HG03135 (cell line): ENCODE measurements around the gene RASGEF1C.
"Not testable (repeated sequence)": the region's sequence is repeated elsewhere in the genome, so short reads cannot be mapped to it uniquely, and the experiment has no call there.

Experiments used
- ATAC-seq: cut with Tn5 transposase; IDR thresholded peaks from one replicate; pipeline ENCODE4 v1.9.1; 2021; ENCODE audit warnings: mild to moderate bottlenecking, moderate library complexity; ENCODE audit not compliant: unreplicated experiment

The RASGEF1C gene

GRCh38 chr5:180104168-180104530 is 104.9 kb downstream of the RASGEF1C start:
- ATAC-seq: no peak

DNA sequence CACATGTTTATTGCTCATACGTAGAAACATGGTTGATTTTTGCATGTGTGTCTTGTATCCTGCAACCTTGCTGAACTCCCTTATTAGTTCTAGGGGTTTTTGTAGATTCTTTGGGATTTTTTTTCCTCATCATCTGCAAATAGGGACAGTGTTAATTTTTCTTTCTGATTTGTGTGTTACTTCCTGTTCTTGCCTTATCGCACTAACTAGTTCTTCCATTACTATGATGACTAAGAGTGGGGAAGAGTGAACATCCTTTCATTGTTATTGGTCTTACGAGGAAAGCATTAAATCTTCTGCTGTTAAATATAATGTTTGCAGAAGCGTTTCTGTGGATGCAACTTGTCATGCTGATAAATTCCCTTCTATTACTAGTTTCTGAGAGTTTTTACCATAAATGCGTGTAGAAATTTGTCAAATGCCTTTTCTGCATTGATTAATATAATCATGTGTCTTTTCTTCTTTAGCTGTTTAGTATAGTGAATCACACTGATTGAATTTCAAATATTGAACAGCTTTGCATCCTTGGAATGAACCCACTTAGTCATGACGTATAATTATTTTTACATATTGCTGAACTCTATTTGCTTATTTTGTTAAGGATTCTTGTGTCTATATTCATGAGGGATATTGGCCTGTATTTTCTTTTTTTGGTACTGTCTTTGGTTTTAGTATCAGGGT is 105.4 kb downstream of the RASGEF1C start:
- no peak for ATAC-seq

- ATAC-seq: no peak
Observed at GRCh38 chr5:180102636-180103035, 106.4 kb downstream of the RASGEF1C start.

DNA sequence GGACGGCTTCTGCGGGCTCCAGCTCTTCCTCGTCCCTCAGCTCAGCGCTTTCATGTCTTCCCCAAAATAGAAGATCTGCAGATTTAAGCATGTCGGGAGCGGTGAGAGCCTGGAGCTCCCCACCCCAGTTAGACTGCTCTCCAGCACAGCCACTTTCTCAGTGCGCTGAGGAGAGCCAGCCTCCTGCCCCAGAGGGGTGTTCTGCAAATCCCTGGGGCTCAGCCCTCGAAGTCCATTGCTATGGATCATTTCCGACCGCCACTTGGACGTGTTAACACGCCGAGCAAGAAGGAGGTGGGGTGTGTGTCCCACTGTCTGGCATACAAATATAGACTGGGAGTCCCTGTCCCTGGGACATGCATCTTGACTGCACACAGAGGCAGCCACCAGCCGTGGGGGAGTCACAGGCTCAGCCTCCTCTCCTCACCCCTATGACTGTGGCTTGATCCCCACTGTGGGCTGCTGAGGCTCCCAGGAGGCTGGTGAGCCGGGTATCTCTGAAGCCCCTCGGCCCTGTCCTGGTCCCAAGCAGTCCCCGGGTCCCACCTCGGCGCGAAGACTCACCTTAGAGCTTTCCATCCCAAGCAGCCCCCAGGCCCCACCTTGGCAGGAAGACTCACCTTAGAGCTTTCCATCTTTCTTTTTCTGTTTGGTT is 107.4 kb downstream of the RASGEF1C start:
- ATAC-seq: no peak

- ATAC-seq: no peak
Observed at GRCh38 chr5:180100621-180101450, 108.2 kb downstream of the RASGEF1C start.

DNA sequence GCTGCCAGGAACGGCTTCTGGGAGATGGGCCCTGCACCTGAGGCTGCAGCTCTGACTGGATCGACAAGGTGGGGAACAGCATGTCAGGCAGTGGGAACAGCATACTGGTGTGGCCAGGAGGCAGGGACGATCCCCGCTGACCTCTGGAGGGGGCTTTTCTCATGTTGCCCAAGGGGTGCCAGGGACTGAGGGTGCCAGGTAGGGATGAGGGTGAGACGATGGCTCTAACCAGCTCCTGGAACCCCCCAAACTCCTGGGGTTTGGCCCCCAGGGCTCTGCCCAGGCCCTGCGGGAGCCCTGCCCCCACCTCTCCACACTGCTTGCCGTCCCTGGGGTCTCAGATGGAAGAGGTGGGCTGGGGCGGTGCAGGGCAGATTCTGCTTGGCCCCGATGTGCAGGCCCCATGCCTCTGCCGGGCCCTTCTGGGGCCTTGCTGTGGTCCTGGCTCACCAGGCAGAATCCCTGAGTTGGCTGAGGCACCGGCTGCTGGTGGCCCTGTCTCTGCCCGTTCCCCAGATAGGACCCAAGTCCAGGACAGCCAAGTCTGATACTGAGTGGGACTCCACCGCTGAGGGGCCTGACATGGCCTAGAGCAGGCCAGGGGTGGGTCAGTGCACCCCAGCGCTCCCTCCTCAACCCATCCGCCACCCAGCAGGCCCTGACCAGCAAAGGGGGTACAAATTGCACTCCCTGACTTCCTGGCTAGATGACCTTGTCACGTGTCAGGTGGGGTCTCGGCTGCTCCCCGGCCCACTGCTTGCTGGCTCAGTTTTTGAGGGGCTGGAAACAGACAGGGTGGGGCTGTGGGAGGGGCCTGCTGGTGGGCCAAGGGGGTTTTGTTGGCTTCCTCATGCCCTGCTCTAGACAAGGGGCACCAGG is 109.0 kb downstream of the RASGEF1C start:
- ATAC-seq: no peak

DNA sequence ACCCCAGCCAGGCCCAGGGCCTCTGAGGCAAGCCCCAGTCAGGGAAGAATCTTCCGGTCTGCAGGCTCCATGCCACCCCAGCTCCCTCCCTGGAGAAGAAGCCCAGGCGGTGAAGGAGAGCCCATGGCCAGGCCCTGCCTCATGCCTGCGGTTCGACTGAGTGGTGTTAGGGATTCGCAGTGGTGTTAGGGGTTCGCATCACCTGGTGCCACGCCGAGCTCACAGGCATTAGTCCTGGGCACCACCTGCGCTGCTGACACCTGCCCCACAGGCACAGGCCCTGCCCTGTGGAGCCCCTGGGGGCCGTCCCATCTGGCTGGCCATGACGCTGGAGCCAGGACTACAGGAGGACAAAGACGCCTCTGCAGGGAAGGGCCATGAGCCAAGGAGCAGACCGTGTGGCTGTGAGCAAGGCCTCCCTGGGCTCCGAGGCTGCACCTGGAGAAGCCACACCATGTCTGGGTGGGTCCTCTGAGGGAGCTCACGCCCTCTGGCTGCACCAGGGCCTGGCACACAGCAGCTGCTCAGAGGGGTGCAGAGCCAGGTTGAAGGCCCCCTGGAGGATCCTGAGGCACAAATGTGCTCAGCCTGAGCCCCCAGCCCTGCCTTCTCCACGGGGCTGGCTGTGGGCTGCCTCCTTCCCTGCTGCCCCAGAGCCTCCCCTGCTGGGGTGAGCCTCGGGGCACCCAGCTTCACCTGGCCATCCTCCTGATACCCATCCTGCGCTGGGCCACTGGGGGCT is 109.8 kb downstream of the RASGEF1C start:
- no peak for ATAC-seq

DNA sequence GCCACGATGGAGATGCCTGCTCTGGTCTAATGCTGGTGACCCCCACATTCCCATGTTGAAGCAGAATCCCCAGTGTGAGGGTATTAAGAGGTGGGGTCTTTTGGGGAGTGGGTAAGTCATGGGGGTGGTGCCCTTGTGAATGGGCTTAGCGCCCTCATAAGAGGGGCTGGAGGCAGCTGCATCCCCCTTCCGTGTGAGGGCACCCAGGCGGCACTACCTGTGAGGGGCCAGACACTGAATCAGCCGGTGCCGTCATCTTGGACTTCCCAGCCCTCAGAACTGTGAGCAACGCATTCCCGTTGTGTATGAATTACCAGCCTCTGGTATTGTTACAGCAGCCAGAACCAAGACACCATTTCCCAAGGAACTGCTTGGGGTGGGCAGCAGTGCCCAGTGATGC is 110.5 kb downstream of the RASGEF1C start:
- ATAC-seq: no peak

DNA sequence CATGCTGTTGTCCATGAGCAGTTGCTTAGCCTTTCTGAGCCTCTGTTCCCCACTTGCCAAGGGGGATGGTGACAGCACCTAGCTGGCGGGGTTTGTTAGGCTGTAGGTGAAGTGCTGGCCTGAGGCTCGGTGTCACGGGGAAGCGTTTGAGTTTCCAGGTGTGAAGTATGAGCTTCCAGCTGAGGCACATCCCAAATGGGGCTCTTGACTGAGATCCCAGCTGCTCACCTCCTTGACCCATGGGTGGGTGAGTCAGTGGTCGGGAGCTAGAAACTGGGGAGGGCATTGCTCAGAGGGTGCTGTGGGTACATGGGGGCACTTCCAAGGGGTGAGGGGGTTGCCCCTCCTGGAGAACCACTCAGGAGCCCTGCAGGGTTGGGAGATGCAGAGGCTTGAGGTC is 111.1 kb downstream of the RASGEF1C start:
- ATAC-seq: no peak

- ATAC-seq: no peak
Observed at GRCh38 chr5:180097163-180097894, 111.7 kb downstream of the RASGEF1C start.

GRCh38 chr5:180096616-180097015 is 112.4 kb downstream of the RASGEF1C start:
- no peak for ATAC-seq

GRCh38 chr5:180095545-180095944 is 113.5 kb downstream of the RASGEF1C start:
- no peak for ATAC-seq

DNA sequence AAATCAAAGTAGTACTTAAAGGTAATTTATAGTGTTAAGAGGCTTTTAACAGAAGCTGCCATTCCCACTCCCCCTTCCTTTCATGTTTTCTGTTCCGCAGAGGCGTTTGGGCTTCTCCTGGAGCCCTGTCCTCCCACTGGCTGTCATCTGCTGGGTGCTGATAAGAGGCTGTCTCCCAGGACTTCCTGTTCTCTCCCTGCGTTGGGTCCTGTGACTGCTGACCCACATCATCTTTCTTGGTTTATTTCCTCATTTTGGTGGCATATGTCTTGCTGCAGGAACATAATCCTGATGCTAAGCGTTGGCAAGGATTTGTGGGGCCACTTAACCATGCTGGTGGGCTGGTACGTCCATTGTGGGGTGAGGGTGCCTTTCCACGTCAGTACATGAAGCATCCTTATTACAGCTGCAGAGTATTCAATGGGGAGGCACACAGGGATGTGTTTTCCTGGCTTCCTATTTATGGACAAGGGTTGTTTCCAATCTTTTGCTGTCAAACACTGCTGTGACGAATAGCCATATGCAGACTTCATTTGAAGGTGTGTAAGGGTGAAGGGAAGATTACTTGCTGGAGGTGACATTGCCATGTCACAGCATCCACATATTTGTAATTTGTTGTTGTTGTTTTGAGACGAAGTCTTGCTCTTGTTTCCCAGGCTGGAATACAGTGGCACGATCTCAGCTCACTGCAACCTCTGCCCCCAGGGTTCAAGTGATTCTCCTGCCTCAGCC is 115.2 kb downstream of the RASGEF1C start:
- no peak for ATAC-seq

DNA sequence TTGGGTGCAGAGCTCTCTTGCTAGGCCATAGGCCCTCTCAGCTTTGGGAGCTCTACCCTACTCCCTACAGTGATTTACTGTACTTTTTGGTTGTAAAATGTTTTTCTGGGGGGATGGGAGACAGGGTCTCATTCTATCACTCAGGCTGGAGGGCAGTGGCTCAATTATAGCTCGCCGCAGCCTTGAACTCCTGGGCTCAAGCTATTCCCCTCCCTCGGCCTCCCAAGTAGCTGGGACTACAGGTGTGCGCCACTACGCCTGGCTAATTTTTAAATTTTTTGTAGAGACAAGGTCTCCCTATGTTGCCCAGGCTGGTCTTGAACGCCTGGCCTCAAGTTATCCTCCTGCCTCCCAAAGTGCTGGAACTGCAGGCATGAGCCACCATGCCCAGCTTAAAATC is 115.8 kb downstream of the RASGEF1C start:
- ATAC-seq: no peak

- no peak for ATAC-seq
Observed at GRCh38 chr5:180090769-180091546, 118.1 kb downstream of the RASGEF1C start.

GRCh38 chr5:180090098-180090768 is 118.8 kb downstream of the RASGEF1C start:
- ATAC-seq: no peak

GRCh38 chr5:180089628-180090027 is 119.4 kb downstream of the RASGEF1C start:
- not testable (repeated sequence) for ATAC-seq

DNA sequence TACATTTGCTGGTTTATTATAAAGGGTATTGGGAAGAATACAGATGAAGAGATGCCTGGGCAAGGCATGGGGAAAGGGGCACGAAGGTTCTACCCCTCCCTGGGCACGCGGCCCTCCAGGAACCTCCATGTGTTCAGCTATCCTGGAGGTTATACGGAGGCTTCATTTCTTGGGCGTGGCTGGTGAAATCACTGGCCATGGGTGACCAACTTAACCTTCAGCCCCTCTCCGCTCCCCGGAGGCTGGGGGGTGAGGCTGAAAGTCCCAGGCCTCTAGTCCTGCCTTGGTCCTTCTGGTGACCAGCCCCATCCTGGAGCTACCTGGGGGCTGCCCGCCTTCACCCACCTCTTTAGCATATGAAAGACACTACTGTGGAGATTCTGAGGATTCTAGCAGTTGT is 120.5 kb downstream of the RASGEF1C start:
- no peak for ATAC-seq
